IPS DF 6.9 (cell line): ENCODE data around the gene PIGV.
A peak's percentile ranks its signal among the peaks of the same experiment; 100 is the strongest.

Source experiments
- DNase-seq: peaks from one replicate; pipeline ENCODE4 v3.0.0-alpha.2; 2013; ENCODE audit warnings: low read depth, low spot score
- H3K27ac ChIP-seq: one replicate; pipeline ENCODE4 v1.5.1; 2013; ENCODE audit warnings: low read length, control low read depth
- H3K27me3 ChIP-seq: 2 replicates; pipeline ENCODE4 v1.6.1; 2013; ENCODE audit warnings: mild to moderate bottlenecking, low read length; ENCODE audit not compliant: control insufficient read depth, insufficient read depth
- H3K36me3 ChIP-seq: 2 replicates; pipeline ENCODE4 v1.6.1; 2013; ENCODE audit warnings: low read length; ENCODE audit not compliant: control insufficient read depth, insufficient read depth
- H3K4me1 ChIP-seq: 2 replicates; pipeline ENCODE4 v1.6.1; 2013; ENCODE audit warnings: low read length; ENCODE audit not compliant: control insufficient read depth, insufficient read depth
- H3K4me3 ChIP-seq: 2 replicates; pipeline ENCODE4 v1.5.1; 2013; ENCODE audit warnings: mild to moderate bottlenecking, low read length
- H3K9me3 ChIP-seq: 2 replicates; pipeline ENCODE4 v1.6.1; 2013; ENCODE audit warnings: low read length, inconsistent platforms; ENCODE audit not compliant: control insufficient read depth, insufficient read depth
- WGBS: extraction: QIAGEN DNeasy Blood & Tissue Kit; methylation state at CpG from one replicate; pipeline ENCODE4 v1.1.7; 2013; ENCODE audit warnings: mixed read lengths, missing lambda C conversion rate; ENCODE audit not compliant: insufficient read length, insufficient coverage; 5-methylcytosine and 5-hydroxymethylcytosine counted together

Gene PIGV

DNA sequence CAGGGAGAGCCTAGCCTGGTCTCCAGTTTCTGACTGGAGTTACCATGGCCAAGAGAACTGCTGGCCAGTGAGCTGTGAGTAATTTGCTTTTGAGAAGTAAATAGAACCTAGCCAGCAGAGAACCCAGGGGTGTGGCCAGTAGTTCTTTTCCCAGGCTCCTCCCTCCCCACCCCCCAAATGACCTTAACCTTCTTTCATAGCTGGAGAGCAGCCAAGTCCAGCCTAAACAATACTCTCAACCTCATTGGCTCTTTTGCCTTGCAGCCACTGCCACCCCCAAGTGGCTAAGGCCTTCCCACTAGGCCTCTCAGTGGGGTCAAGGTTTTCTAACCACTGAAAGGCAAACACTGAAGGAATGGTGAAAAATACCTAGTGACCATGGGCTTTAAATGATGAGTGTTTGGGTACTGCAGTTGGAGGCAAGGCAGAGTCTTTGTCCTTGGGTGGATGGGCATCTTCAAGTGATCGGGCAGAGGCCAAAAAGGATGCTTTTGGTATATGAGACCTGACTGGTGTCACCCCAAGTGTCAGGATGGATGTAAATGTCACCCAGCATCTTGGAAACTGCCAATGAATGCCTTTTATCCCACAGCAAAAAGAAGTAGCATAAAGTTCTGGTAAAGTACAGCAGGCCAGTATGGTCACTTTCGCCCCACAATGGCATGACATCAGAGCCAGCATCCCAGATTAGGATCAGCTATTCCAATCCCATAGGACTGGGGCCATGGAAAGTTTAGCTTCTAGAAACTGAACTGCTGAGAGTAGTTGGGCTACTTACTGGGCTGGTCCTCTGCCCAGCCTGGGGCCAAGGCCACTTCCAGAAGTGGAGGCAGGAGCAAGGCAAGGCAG lies 3.5 kb upstream of the PIGV start:
- peaks cover 10% of the 10 kb centered on the region for H3K4me1 ChIP-seq
- H3K27ac ChIP-seq = no peak overlapping the region
- no peaks in the 10 kb centered on the region for H3K9me3 ChIP-seq
- H3K4me3 ChIP-seq = no peak overlapping the region
- WGBS = no CpG with 5 or more reads among the region's 2 CpGs
- H3K36me3 ChIP-seq = peaks cover 17% of the 10 kb centered on the region
- no peak for DNase-seq
- H3K27me3 ChIP-seq = no peaks in the 10 kb centered on the region

DNA sequence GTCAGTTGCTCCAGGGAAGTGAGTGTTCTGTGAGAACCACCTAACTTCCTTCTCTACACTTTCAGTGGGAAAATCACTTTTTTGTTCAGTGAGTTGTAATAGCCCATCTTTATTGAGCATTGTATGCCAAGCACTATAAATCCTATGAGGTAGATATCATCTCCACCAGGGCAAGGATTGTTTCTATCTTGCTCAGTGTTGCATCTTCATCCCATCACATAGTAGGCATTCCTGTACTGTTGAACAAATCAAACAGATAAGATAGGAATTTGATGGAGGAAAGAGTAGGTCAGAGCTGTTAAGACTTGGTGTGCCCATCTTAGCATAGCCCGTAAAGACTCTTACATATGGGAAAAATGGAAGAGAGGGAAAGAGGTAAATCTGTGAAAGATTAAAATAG lies 2.9 kb upstream of the PIGV start:
- WGBS = no CpG with 5 or more reads among the region's 1 CpG
- Histone ChIP-seq H3K9me3 (no peaks in the 10 kb centered on the region), H3K4me3 (no peak overlapping the region), H3K27me3 (no peaks in the 10 kb centered on the region), H3K27ac (no peak overlapping the region), H3K36me3 (peaks cover 11% of the 10 kb centered on the region), H3K4me1 (peaks cover 10% of the 10 kb centered on the region)
- no peak for DNase-seq

DNA sequence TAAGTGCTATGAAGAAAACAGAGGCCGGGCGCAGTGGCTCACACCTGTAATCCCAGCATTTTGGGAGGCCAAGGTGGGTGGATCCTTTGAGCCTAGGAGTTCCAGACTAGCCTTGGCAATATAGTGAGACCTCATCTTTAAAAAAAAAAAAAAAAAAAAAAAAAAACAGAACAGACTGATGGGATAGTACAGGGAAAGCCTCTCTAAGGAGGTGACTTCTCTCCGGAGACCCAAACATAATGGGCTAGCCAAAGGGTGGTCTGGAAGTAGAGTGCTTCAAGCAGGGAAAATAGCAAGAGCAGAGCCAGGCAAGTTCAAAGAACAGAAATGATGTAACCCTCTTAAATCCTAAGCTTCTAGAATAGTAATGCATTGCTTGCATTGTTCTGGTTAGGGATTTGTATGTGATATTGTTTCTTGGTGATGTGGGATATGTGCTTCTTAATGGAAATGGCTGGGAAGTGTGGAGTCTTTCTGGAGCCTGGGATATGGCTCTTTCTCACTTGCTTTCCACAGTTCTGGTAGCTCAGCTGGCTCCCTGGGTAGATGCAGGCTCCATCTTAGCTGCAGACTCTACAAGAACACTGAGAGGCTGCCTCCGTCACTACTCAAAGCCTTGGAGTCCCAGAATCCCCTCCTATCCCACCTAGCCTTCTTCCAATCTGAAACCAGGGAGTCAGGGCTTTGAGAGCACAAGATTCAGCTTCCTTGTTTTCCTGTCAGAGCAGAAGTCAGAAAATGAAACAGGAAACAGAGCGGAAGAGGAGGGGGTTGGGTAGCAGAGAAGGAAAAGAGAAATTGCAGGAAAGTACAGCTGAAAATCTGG lies 1.9 kb upstream of the PIGV start:
- Histone ChIP-seq H3K9me3 (no peaks in the 10 kb centered on the region), H3K27ac (no peak overlapping the region), H3K36me3 (peaks cover 2% of the 10 kb centered on the region; the same call in 1 of the 2 replicates), H3K4me1 (peaks cover 10% of the 10 kb centered on the region), H3K4me3 (no peak overlapping the region), H3K27me3 (no peaks in the 10 kb centered on the region)
- DNase-seq = no peak
- WGBS = no CpG with 5 or more reads among the region's 5 CpGs

DNA sequence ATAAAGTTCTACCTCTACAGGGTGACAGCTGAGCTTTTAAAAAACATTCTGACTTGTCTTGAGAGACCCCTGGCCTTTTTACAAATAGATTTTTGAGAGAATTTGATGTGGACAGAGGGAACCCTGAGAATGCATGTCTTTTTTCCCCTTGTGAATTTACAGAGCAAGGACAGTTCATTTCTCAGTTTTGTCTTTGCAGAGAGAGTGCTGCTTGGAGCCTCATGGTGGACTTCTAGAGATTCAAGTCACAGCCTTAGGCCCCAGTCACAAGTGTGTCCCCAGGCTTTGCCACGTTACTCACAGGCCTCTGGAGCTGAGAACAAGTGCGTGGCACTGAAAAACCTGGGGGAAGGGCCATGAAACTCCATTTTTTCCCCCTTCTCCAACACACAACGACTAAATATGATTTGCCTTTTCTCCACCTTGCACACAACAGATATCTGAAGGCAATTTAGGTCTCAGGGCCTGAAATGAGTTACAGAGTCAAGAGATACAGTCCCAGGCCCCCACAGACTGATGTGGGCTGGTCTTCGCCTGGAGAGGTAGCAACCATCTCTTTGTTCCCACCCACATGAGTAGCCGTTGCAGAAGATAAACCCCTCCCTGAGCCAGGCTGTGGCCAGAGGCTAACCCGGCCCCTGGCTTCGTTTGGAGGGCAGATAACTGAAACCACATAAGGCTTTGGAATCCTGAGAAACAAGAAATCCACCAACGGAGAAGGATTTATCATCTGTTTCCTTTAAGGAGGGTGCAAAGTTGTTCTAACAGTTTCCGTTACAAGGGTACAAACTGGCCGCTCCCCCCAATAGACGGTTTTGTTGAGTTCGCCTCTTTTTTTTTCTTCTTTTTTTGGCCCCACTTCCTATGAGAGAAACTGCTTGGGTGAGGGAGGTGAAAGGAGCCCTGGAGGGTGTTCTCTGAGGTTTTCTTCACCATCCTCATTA lies 1.0 kb upstream of the PIGV start:
- Histone ChIP-seq H3K27ac (no peak overlapping the region), H3K9me3 (no peaks in the 10 kb centered on the region), H3K27me3 (no peaks in the 10 kb centered on the region), H3K4me3 (no peak overlapping the region; the same call in 1 of the 2 replicates), H3K4me1 (peaks cover 10% of the 10 kb centered on the region), H3K36me3 (no peaks in the 10 kb centered on the region)
- no CpG with 5 or more reads among the region's 12 CpGs for WGBS
- DNase-seq = no peak

DNA sequence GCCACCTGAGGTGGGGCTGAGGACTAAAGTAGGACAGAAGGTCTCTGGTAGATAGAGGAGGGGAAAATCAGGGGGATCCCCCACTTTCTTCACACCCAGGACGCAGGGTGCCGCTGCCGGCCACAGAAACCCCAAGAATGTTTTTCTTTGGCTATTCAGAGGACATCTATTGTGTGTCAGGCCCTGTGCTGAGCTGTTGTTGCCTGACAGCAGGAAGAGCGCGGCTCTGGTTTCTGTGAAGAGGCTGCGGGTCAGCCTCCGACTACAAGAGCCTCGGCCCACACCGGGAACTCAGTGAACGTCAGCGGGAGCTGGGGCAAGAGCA lies 407 bp upstream of the PIGV start:
- Histone ChIP-seq H3K27ac (no peak overlapping the region), H3K27me3 (no peaks in the 10 kb centered on the region), H3K36me3 (no peaks in the 10 kb centered on the region), H3K9me3 (no peaks in the 10 kb centered on the region), H3K4me3 (peak overlapping the region; percentile 78; the same call in 1 of the 2 replicates), H3K4me1 (peaks cover 10% of the 10 kb centered on the region)
- WGBS = no CpG with 5 or more reads among the region's 11 CpGs
- no peak for DNase-seq

DNA sequence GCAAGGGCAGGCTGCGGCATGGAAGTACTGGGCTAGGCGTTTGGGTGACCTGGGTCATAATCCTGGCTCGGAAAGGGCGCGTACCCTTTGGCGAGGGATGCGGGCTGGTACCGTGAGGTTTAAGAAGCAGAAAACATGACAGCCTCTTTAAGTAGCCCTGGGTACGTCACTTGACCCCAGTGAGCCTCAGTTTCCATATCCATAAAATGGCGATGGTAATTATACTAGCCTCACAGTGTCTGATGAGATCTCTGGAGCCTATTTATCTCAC lies 700 bp downstream of the PIGV start:
- no CpG with 5 or more reads among the region's 10 CpGs for WGBS
- DNase-seq = no peak

DNA sequence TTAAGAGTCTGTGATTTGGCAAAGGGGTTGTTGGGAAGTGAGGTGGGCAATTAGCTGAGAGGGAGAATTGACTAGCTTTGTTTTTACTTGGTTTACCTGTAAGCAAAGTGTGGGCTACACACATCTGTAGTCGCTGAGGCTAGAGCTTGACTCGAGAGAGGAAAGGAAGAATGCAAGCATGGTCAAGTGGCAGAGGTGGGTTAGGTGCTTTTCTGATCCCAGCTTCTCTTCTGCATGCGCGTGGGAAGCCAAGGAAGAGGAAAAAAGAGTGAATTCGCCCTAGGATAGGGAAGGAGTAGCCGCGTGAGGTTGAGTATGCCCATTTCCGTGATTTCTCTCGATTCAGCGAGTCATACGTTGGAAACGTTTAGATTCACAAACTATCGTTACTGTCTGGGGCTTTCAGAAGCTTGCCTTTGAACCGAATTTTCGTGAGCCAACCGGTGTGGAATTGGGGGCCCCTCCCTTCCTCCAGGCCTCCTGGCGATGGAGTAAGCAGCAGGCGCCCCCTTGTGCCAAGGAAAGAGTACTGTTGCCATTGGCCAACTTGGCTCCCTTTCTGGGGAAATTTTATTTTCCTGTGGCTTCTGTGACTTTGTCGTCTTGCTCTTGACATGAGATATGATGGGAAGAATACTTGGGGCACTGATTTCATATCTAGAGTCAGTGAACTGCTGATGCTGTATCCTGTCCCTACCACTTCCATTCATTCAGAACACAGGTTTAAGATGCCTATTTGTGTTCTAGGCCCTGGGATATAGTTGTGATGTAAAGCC lies 1.3 kb downstream of the PIGV start:
- Histone ChIP-seq H3K4me3 (peak overlapping the region; percentile 78; the same call in 1 of the 2 replicates), H3K27ac (no peak overlapping the region), H3K4me1 (peaks cover 10% of the 10 kb centered on the region), H3K36me3 (peaks cover under 1% of the 10 kb centered on the region; the same call in 1 of the 2 replicates), H3K27me3 (no peaks in the 10 kb centered on the region), H3K9me3 (no peaks in the 10 kb centered on the region)
- DNase-seq = no peak
- WGBS = no CpG with 5 or more reads among the region's 19 CpGs

More for the DNA sequence above, 700 bp downstream of the PIGV start:
- no peaks in the 10 kb centered on the region for H3K27me3 ChIP-seq
- no peak overlapping the region for H3K27ac ChIP-seq
- H3K9me3 ChIP-seq = no peaks in the 10 kb centered on the region
- no peaks in the 10 kb centered on the region for H3K36me3 ChIP-seq
- H3K4me1 ChIP-seq = peaks cover 10% of the 10 kb centered on the region
- H3K4me3 ChIP-seq = peak overlapping the region; percentile 78; the same call in 1 of the 2 replicates

DNA sequence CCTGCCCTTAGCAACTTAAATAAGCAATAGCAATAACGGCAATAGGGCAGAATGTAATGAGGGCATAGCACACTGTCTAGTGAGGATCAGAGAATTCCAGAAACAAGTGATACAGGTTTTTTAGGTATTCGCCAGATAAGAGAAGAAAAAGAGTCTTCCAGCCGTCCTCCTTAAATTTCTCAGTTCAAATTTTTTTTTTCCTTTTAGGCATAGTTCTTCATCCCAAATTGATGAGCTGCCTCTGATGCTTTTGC lies 1.8 kb downstream of the PIGV start:
- WGBS = no CpG with 5 or more reads among the region's 3 CpGs
- H3K4me3 ChIP-seq = no peak overlapping the region

DNA sequence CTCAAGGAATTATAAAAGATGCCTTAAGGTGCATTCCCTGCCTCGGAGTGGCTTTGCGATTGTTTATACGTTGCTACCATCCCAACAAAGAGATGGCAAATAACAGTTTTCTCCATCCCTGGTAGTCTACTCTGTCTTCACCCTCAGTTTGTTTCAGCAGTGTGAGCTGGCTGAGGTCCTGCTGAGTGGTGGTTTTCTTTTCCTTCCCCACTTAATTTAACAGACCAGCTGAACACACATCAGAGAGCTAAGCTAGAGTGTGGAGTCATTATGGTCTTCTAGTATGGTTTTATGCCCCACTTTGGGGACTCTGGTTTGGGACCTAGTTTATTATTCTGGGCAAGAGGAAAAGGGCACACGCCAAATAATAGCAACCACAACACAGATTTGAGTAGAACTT lies 2.2 kb downstream of the PIGV start:
- Histone ChIP-seq H3K9me3 (no peaks in the 10 kb centered on the region), H3K27ac (no peak overlapping the region), H3K36me3 (peaks cover 3% of the 10 kb centered on the region; the same call in 1 of the 2 replicates), H3K4me3 (no peak overlapping the region), H3K27me3 (no peaks in the 10 kb centered on the region), H3K4me1 (peaks cover 10% of the 10 kb centered on the region)
- WGBS = no CpG with 5 or more reads among the region's 4 CpGs
- no peak for DNase-seq

More for the DNA sequence above, 1.8 kb downstream of the PIGV start:
- no peak for DNase-seq
- H3K9me3 ChIP-seq = no peaks in the 10 kb centered on the region
- peaks cover 3% of the 10 kb centered on the region; the same call in 1 of the 2 replicates for H3K36me3 ChIP-seq
- H3K27me3 ChIP-seq = no peaks in the 10 kb centered on the region
- H3K4me1 ChIP-seq = peaks cover 10% of the 10 kb centered on the region
- H3K27ac ChIP-seq = no peak overlapping the region
